Thyroid gland (tissue), 4 donors: ENCODE results near the gene FBXW5. TPM values are rescaled to one million over a fixed set of nuclear protein-coding genes. Genes with fewer than 3 reads are reported as not detected.

Experiments
- DNase-seq, 2 donors: peaks; one replicate each; pipeline ENCODE4 v3.0.0-alpha.2; 2019
- H3K27ac ChIP-seq, 3 donors: fragments of 200-600 bp; sonication (generic); 1 replicate in 2 of 3; 2 replicates in 1 of 3; pipeline ENCODE4 v1.5.1; 2016 to 2019; ENCODE audit warnings: mild to moderate bottlenecking in 1 of 3, moderate library complexity in 1 of 3
- H3K27me3 ChIP-seq: fragments of 200-600 bp; sonication (generic); one replicate; pipeline ENCODE4 v1.5.1; 2019
- H3K36me3 ChIP-seq, 2 donors: fragments of 200-600 bp; sonication (generic); one replicate each; pipeline ENCODE4 v1.5.1; 2016 to 2019
- H3K4me1 ChIP-seq, 2 donors: fragments of 200-600 bp; sonication (generic); one replicate each; pipeline ENCODE4 v1.5.1; 2017 to 2019
- H3K4me3 ChIP-seq, 3 donors: fragments of 200-600 bp; sonication (generic); replicated peaks in 1 of 3; 1 replicate in 2 of 3; 2 replicates in 1 of 3; pipeline ENCODE4 v1.5.1; 2016; ENCODE audit warnings: mild to moderate bottlenecking in 1 of 3
- H3K9me3 ChIP-seq: fragments of 200-600 bp; sonication (generic); one replicate; pipeline ENCODE4 v1.5.1; 2017
- POLR2A ChIP-seq, 2 donors: fragments of 450-650 bp; IDR thresholded peaks; one replicate each; pipeline ENCODE4 v1.6.1; 2017; ENCODE audit warnings: antibody characterized with exemption in 2 of 2, mild to moderate bottlenecking in 2 of 2, moderate library complexity in 1 of 2
- WGBS, 2 donors: methylation state at CpG; one replicate each; pipeline ENCODE4 v1.1.5; 2017; 5-methylcytosine and 5-hydroxymethylcytosine counted together
- intact Hi-C: fragments of 100-400 bp; cut with DNase I; formaldehyde crosslinking; loops from one replicate; pipeline ENCODE4 v1.15.1; 2023
- total RNA-seq, 4 donors: library from RNA; depleted of rRNA; stranded (reverse); fragments of >200 nt; gene quantifications; one replicate each; pipeline ENCODE4 v1.2.3, GENCODE V29; 2016
- TF ChIP-seq, protein P1 (sequence below), 6 experiments: fragments of 200-600 bp in 3 of 6; fragments of 450-650 bp in 3 of 6; sonication (generic) in 3 of 6; IDR thresholded peaks; one replicate each; pipeline ENCODE4 v1.5.1; 2016 to 2019; ENCODE audit warnings: antibody characterized with exemption in 6 of 6, mild to moderate bottlenecking in 2 of 6, inconsistent platforms in 1 of 6, moderate library complexity in 1 of 6

The FBXW5 gene
- total RNA-seq, 4 donors from 2014 or later = 138 to 282 (median 203) TPM

- TF ChIP-seq, protein P1, sequence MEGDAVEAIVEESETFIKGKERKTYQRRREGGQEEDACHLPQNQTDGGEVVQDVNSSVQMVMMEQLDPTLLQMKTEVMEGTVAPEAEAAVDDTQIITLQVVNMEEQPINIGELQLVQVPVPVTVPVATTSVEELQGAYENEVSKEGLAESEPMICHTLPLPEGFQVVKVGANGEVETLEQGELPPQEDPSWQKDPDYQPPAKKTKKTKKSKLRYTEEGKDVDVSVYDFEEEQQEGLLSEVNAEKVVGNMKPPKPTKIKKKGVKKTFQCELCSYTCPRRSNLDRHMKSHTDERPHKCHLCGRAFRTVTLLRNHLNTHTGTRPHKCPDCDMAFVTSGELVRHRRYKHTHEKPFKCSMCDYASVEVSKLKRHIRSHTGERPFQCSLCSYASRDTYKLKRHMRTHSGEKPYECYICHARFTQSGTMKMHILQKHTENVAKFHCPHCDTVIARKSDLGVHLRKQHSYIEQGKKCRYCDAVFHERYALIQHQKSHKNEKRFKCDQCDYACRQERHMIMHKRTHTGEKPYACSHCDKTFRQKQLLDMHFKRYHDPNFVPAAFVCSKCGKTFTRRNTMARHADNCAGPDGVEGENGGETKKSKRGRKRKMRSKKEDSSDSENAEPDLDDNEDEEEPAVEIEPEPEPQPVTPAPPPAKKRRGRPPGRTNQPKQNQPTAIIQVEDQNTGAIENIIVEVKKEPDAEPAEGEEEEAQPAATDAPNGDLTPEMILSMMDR (IDR thresholded peaks at IDR 0.05) = no peak
- TF ChIP-seq POLR2A (IDR thresholded peaks at IDR 0.05) = no peak
- intact Hi-C loops = no loop called here
- no peak overlapping the region for H3K27ac ChIP-seq
- H3K27me3 ChIP-seq = no peaks in the 10 kb centered on the region
- DNase-seq = no peak
- 80 to 89% methylated on average over 7 to 8 of the region's 11 CpGs for WGBS, 2 donors
- no peaks in the 10 kb centered on the region for H3K4me1 ChIP-seq
- no peak overlapping the region for H3K4me3 ChIP-seq
- peaks cover 43 to 46% of the 10 kb centered on the region in 2 donors for H3K36me3 ChIP-seq
- H3K9me3 ChIP-seq = no peaks in the 10 kb centered on the region
These were observed 23.2 kb downstream of the FBXW5 start for GRCh38 chr9:136921307-136921706.

- DNase-seq = no peak
- intact Hi-C loops = no loop called here
- Histone ChIP-seq H3K36me3 (peaks cover 38 to 43% of the 10 kb centered on the region in 2 donors), H3K4me1 (no peaks in the 10 kb centered on the region), H3K9me3 (no peaks in the 10 kb centered on the region), H3K27me3 (no peaks in the 10 kb centered on the region), H3K27ac (no peak overlapping the region), H3K4me3 (no peak overlapping the region)
- TF ChIP-seq POLR2A (IDR thresholded peaks at IDR 0.05) = no peak
- TF ChIP-seq, protein P1 (IDR thresholded peaks at IDR 0.05) = no peak
- 93 to 96% methylated on average over 14 of the region's 14 CpGs for WGBS, 2 donors
These were observed 23.8 kb downstream of the FBXW5 start for GRCh38 chr9:136920734-136921231.

- H3K27me3 ChIP-seq = no peaks in the 10 kb centered on the region
- H3K9me3 ChIP-seq = no peaks in the 10 kb centered on the region
- H3K4me1 ChIP-seq = no peaks in the 10 kb centered on the region
- 92 to 96% methylated on average over 10 to 14 of the region's 15 CpGs for WGBS, 2 donors
- TF ChIP-seq POLR2A (IDR thresholded peaks at IDR 0.05) = no peak
- TF ChIP-seq, protein P1 (IDR thresholded peaks at IDR 0.05) = no peak
- H3K36me3 ChIP-seq = peaks cover 35 to 39% of the 10 kb centered on the region in 2 donors
- H3K27ac ChIP-seq = no peak overlapping the region
- DNase-seq = no peak
- intact Hi-C loops = no loop called here
- H3K4me3 ChIP-seq = no peak overlapping the region
These were observed 24.5 kb downstream of the FBXW5 start for GRCh38 chr9:136920069-136920468.

DNA sequence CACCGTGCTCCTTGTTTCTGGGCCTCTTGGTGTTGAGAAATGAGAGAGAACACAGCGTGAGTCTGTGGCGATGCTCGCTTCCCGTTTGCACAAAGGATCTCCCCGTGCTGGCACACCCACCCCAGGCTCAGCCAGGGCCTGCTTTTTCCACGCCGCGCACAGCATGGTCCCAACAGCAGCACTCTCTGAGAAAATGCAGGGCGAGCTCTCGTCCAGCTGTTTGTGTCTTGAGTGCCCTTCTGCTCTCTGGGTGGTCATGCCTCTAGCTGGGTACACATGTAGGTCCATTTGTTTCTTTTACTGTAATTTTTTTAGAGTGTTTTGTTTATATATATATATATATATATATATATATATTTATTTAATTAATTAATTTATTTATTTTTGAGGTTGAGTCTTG is 26.6 kb downstream of the FBXW5 start:
- Histone ChIP-seq H3K9me3 (no peaks in the 10 kb centered on the region), H3K36me3 (peaks cover 35% of the 10 kb centered on the region in 2 donors), H3K4me3 (no peak overlapping the region), H3K27me3 (no peaks in the 10 kb centered on the region), H3K4me1 (no peaks in the 10 kb centered on the region), H3K27ac (no peak overlapping the region)
- WGBS, 2 donors = 91 to 93% methylated on average over 11 of the region's 11 CpGs
- intact Hi-C loops = no loop called here
- DNase-seq = no peak
- TF ChIP-seq POLR2A (IDR thresholded peaks at IDR 0.05) = no peak
- TF ChIP-seq, protein P1 (IDR thresholded peaks at IDR 0.05) = no peak

DNA sequence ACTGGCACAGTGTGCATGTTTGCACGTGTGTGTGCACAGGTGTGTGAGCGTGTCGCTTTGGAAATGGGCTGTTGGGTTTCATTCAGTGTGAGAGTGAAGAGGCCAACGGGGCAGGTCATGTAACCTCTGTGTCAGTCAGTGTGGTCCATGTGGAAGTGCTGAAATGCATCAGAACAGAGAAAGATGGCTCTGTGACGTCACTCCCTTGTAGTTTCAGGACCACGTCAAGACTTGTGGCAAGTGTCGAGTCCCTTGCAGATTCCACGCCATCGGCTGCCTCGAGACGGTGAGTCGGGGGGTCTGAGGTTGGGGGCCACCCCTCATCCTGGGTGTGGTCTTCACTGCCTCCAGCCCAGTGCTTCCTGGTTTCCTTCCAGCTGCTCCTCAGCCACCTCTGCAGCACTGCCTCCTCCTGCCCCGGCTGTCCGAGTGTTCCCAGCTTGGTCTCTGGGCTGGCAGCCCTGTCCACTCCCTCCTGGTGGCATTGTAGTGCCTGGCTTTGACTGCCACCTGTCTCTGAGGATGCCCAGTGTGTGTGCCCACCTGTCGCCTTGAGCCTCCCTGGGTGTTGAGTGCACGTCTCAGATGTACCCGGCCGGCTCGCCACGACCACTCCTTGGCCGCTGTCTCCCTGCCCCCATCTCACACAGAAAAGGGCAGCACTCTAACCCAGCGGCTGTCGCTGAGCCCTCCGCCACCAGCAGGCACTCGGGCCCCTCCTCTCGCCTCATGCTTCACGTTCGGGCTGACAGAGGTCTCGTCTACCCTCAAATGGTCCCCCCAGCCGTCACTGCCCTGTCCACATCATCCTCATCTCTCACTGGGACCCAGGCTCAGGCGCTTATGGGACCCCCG is 28.0 kb downstream of the FBXW5 start:
- TF ChIP-seq, protein P1 (IDR thresholded peaks at IDR 0.05) = no peak
- no peak for TF ChIP-seq POLR2A (IDR thresholded peaks at IDR 0.05)
- WGBS, 2 donors = 92 to 94% methylated on average over 30 to 32 of the region's 32 CpGs
- no peaks in the 10 kb centered on the region for H3K27me3 ChIP-seq
- intact Hi-C loops = no loop called here
- peaks cover 33 to 35% of the 10 kb centered on the region in 2 donors for H3K36me3 ChIP-seq
- H3K4me1 ChIP-seq = no peaks in the 10 kb centered on the region
- no peak for DNase-seq
- H3K4me3 ChIP-seq = no peak overlapping the region
- H3K27ac ChIP-seq = no peak overlapping the region
- H3K9me3 ChIP-seq = no peaks in the 10 kb centered on the region
